ELF-1 (cell line): ENCODE measurements around the gene P2RX3.

ENCODE experiments used
- DNase-seq: peaks from one replicate; pipeline ENCODE4 v3.0.0-alpha.2; 2016; ENCODE audit warnings: low read depth, low spot score

The P2RX3 gene

GRCh38 chr11:57309106-57310059, 28.8 kb upstream of the P2RX3 start:
- no peak for DNase-seq

- no peak for DNase-seq
Observed at GRCh38 chr11:57310091-57310490, 28.1 kb upstream of the P2RX3 start.

GRCh38 chr11:57310630-57311086, 27.5 kb upstream of the P2RX3 start:
- DNase-seq = no peak

- DNase-seq = peak; percentile 96
Observed at GRCh38 chr11:57311109-57311936, 26.8 kb upstream of the P2RX3 start.

- DNase-seq = peak; percentile 34
Observed at GRCh38 chr11:57312511-57313021, 25.6 kb upstream of the P2RX3 start.

- no peak for DNase-seq
Observed at GRCh38 chr11:57313071-57313787, 24.9 kb upstream of the P2RX3 start.

GRCh38 chr11:57313788-57314135, 24.4 kb upstream of the P2RX3 start:
- DNase-seq = peak; percentile 37

- no peak for DNase-seq
Observed at GRCh38 chr11:57314221-57314973, 23.8 kb upstream of the P2RX3 start.

GRCh38 chr11:57315491-57315890, 22.7 kb upstream of the P2RX3 start:
- DNase-seq = no peak

GRCh38 chr11:57316017-57316416, 22.1 kb upstream of the P2RX3 start:
- no peak for DNase-seq

- no peak for DNase-seq
Observed at GRCh38 chr11:57318178-57318577, 20.0 kb upstream of the P2RX3 start.

- no peak for DNase-seq
Observed at GRCh38 chr11:57320067-57320718, 18.0 kb upstream of the P2RX3 start.

GRCh38 chr11:57320719-57321387, 17.3 kb upstream of the P2RX3 start:
- DNase-seq = no peak

- no peak for DNase-seq
Observed at GRCh38 chr11:57321388-57322255, 16.5 kb upstream of the P2RX3 start.

GRCh38 chr11:57322256-57323166, 15.6 kb upstream of the P2RX3 start:
- peak; percentile 84 for DNase-seq

GRCh38 chr11:57323167-57323854, 14.8 kb upstream of the P2RX3 start:
- DNase-seq = peak; percentile 72

GRCh38 chr11:57323855-57324153, 14.3 kb upstream of the P2RX3 start:
- DNase-seq = no peak
